LHCN-M2 (cell line): ENCODE results near the gene KLC4. TPM values are rescaled to one million over a fixed set of nuclear protein-coding genes. Genes with fewer than 3 reads are reported as not detected.
"Not testable (repeated sequence)": the region's sequence is repeated elsewhere in the genome, so short reads cannot be mapped to it uniquely, and the experiment has no call there.

ENCODE experiments used
- DNase-seq: peaks from one replicate; pipeline ENCODE4 v3.0.0-alpha.2; 2012; ENCODE audit warnings: low read depth
- total RNA-seq: library from RNA; depleted of rRNA; stranded (reverse); fragments of >200 nt; gene quantifications from 2 replicates; pipeline ENCODE4 v1.2.3, GENCODE V29; 2014

Gene KLC4
- total RNA-seq, 1 experiment from 2014 or later = 11.2 TPM

DNA sequence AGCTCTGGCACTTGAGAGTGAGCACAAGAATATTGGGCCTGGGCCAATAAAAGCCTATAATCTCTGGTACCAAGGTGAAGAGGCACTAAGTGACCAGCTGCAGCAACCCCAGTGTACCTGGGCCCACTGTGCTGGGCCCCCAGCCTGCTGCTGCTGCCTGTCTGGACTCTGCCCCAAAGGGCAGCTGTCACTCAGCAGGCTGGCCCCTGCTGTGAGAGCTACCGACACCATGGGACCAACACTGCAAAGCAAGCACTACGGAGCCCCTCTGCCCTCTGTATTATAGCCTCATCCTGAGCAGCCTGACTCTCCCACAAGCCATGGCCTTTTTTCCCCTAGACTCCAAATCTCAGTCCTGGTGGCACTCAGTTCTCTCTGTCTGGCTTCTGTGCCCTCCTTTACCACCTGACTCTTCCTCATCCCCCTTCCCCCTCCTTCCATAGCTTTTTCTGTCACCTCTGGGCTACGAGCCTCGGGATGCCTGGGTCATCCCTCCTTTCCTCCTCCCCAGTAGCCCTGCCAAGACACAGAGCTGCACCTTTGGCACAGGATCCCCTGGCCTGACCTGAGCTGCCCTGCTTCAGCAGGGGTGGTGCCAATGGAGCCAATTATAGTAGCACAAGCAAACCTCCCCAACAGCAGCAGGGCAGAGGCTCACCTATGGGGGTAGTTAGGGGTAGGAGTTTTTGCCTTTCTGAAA is 23.8 kb upstream of the KLC4 start:
- no peak for DNase-seq

DNA sequence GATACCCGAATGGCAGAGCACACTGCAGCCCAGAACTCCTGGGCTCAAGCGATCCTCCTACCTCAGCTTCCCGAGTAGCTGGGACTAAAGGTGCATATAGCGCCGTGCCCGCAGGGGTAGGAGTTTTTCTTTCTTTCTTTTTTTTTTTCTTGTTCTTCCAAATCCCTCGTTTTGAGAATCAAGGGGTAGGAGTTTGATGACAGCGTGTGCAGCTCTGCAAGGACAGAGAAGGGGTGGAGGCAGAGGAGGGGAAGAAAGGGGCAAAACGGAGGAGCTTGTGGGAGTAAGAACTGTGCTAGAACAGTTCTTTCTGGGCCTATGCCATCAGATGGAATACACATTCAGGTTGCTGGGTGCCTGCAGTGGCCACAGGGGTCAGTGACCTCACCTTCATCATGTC is 22.7 kb upstream of the KLC4 start:
- no peak for DNase-seq

- DNase-seq = no peak
Measured at GRCh38 chr6:43037197-43037596, 22.2 kb upstream of the KLC4 start.

- DNase-seq = no peak
Measured at GRCh38 chr6:43037706-43038105, 21.7 kb upstream of the KLC4 start.

DNA sequence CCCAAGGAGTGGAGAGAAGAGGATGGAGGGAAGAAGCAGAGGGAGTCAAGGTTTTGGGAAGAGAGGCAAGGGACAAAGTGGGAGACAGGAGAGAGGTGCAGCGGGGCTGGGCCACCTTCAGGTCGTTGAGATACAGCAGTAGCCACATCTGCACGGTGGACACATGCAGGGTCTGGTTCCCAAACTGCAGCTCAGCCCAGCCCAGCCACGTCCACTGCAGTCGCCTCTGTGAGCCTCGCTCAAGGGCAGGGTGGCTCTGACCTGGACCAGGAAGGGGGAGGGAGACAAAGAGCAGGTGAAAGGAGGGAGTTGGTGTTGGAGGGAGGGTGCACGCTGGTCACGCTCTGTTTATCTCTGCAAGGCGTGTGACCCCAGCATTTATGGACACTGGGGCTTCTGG is 20.7 kb upstream of the KLC4 start:
- DNase-seq = no peak

- DNase-seq = no peak
Measured at GRCh38 chr6:43040542-43041257, 18.7 kb upstream of the KLC4 start.

- DNase-seq = not testable (repeated sequence)
Measured at GRCh38 chr6:43041475-43041874, 18.0 kb upstream of the KLC4 start.

- DNase-seq = no peak
Measured at GRCh38 chr6:43043310-43043709, 16.1 kb upstream of the KLC4 start.

- no peak for DNase-seq
Measured at GRCh38 chr6:43045371-43045930, 14.0 kb upstream of the KLC4 start.

DNA sequence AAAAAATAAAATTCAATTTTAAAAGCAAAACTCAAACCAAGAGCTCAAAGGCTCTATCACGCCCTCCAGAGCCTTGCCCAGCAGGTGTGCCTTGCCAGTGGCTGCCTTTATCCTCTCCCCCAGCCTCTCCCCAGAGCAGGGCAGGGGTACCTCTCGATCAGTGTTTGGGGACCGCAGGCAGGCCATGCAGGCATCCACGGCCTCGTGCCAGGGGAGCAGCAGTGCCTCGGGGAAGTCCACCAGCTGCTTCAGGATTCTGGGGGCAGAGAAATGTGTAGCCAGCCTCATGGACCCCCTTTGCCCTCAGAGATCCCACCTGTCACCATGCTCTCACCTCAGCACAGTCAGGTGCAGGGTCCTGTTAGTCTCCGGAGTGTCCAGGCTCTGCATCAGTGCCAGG is 11.4 kb upstream of the KLC4 start:
- DNase-seq = no peak

DNA sequence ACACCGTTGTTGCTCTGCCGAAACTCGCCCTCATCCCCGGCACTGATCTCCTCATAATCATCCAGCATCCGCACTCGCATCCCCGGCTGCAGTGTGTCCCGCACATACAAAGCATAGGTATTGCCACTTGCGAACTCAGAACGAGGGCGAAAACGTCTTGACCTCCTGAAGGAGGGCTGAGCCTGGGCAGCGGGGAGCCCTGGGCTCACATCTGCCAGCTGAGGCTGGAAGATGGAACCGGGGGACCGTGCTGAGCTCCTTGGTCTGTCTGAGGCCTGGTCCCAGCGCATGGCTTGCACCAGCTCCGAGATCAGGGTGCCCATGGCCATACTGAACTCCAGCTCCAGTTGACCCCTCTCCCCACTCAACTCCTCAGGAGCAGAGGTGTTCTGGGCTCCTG is 8.4 kb upstream of the KLC4 start:
- DNase-seq = no peak

- no peak for DNase-seq
Measured at GRCh38 chr6:43052225-43052841, 7.1 kb upstream of the KLC4 start.

DNA sequence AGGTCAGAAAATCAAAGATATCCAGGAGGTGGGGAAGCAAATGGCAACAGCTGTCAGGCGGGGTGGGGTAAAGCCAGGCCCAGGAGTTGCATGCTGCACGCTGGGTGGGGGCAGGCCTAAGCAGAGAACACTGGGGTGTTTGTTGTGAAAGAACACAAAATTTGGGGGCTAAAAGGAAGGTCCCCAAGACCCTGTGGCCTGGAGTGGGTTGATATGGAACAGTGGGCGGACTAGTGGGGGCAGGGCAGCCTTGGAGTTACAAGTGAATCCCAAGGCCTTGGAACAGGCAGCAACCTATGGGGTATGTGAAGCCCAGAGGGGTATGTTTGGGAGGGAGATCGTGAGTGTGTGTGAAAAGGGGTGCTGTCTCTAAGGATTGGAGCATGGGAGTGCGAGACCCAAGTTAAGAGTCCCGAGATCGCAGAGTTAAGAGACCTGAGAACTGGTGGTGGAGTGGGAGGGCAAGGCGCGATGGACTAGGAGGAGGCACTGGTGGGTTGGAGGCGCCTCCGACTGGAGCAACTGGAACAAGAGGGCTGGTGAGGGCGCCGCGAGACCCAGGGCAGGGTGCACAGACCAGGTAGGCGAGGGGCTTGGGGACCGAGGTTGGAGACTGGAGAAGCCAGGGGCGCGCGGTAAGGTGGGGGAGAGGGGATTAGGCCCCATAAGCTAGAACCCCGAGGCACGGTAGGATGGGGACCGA is 6.4 kb upstream of the KLC4 start:
- peak; percentile 36 for DNase-seq

DNA sequence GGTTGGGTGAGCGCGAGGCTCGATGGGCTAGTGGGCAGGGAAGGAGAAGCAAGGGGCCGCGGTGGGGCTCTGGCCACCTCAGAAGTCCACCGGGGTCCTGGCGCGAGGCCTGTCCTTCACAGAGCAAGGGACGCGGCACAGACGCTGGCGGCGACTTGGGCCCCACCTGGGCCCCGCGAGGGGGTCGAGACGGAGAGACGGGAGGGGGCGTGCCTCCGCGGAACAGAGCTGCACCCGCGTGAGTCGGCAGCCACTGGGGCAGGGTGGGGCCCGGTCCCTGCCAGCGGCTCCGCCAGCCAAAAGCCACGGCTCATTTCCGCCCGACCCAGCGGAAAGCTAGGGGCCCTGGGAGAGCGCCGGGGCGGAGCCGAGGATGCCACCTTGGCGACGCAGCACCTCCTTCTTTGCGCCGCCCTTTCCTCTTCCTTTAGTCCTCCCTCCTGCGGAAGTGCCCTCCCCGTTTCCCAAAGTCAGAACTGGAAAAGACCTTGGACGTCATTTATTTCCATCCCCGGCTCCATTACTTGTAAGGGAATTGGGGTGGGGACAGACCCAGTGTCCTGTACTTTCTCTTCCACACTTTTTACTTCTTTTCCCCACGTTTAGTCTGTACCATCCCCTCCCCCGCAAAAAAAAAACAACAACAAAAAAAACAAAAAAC is 5.8 kb upstream of the KLC4 start, which contains the start of gene CUL7:
Gene CUL7 (minus strand): TSS at position 307 of the 661 bp plus-strand sequence. CDS start 1,063 bp downstream, outside the sequence.
- DNase-seq = peak; percentile 93

DNA sequence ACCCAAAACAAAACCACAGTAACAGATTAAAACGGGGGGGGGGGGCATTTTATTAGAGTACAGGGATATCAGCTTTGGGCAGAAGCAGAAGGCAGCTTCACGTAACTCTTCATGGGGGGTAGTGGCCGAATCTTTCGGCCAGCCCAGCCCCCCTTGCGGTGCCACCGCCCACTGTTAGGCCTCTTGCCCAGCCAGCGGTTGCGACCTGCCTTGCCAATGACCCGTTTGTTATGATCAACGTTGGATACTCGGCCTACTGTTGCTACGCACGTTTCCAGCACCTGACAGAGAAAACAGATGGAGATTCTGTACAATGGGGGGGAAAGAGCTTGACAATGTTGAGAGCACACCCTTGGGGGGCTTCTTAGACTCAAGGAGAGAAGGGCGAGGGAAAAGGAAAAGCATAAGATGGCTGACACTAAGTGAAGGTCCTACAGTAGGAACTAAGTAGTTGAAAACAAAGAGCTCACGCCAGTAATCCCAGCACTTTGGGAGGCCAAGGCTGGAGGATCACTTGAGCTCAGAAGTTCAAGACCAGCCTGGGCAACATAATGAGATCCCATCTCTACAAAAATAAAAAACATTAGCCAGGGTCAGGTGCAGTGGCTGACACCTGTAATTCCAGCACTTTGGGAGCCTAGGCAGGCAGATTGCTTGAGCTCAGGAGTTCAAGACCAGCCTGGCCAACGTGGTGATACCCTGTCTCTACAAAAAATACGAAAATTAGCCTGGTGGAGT is 5.1 kb upstream of the KLC4 start:
- DNase-seq = no peak

DNA sequence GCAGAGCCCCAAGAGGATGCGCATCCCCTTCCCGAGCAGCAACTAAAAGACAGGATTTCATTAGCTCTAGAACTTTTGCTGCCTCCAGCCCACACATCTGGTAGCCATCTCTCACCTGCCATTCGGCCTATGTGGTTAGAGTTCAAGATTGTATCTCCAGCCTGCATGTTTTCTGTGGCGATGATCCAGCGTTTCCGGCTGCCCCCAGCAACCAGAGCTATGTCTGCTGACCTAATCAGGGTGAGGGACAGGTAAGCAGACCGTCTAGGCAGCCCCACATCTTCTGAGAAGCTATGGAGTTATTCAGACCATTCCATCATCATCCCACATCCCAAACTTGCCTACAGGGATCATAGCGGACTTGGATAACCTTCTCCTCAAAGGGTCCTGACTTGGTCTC is 3.5 kb upstream of the KLC4 start:
- DNase-seq = no peak

- DNase-seq = no peak
Measured at GRCh38 chr6:43058531-43058930, 900 bp upstream of the KLC4 start.

DNA sequence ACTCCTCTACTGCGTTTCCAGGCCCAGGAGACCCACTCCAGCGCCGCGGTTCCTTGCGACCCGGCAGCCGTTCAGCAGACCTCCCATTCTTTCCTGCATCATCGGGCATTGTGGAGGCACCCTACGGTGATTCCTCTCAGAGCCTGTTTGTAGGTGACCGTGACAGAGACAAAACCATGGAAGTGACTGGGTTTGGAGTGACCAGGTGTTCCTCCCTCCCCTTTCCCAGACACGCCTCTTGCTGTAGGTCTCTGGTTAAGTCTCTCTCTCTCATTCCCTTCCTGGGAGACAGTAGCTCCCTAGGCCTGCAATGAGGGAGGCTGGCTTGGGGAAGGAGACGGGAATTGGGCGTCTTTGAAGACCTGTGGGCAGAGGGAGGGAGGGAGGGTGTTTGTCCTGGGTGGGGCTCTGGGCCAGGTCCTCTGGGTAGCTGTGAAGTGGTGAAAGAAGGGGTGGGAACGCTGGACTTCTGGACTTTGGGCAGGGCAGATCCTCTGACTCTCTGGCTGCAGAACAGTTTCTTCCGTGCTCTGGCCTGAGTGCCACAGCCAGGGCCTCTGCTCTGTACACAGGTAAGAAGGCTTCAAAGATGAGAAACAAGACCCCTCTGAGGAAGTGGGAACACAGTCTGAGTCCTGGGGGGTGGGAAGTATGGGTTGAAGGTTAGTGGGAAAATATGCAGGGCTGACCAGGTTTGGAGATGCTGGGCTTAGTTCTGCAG is 763 bp downstream of the KLC4 start:
- no peak for DNase-seq

DNA sequence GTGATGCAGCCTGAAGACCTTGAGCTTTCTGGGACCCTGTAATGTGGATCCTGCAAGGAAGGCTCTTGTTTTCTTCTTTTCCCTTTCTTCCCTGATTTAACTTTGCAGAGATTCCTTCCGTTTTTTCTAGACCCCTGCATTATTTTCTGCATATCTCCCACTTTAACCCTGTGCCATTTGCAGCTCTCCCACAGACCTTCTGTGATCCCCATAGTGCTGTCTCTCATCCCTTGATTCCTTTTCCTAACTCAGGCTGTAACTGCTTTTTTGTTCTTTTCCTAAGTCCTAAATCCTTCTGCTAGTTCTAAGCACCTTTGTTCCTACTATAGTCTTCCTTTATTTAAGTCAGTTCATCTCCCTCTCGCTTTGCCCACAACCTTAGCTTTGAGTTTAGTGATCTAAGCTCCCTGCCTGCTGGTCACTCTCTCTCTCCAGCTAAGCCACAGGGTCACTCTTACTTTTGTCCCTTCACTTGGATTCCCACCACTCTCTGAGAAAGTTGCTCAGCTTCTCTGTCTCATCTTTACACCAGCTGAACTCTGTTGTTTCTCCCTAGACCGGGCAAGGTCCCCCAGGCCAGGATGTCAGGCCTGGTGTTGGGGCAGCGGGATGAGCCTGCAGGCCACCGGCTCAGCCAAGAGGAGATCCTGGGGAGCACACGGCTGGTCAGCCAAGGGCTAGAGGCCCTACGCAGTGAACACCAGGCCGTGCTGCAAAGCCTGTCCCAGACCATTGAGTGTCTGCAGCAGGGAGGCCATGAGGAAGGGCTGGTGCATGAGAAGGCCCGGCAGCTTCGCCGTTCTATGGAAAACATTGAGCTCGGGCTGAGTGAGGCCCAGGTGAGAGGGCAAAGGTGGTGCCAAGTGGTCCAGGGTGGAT is 1.6 kb downstream of the KLC4 start:
- no peak for DNase-seq
